ENCODE measurements around the gene TMEM256. TPM values are rescaled to one million over a fixed set of nuclear protein-coding genes. Genes with fewer than 3 reads are reported as not detected.
"Not testable (repeated sequence)": the region's sequence is repeated elsewhere in the genome, so short reads cannot be mapped to it uniquely, and the experiment has no call there.

TMEM256 gene
- polyA plus RNA-seq, 1 donor from 2014 or later = 161 TPM

- H3K9ac ChIP-seq (ENCODE audit: low read length) = no peak overlapping the region
- no peaks in the 10 kb centered on the region for H3K9me3 ChIP-seq (ENCODE audit: low read length)
- H2AFZ ChIP-seq (ENCODE audit: low read depth, low read length) = no peak overlapping the region
- peak overlapping the region; percentile 0 for H3K4me3 ChIP-seq (ENCODE audit: low read length)
- H3K9me2 ChIP-seq (ENCODE audit: insufficient read depth, low read length) = no peaks in the 10 kb centered on the region
- H3F3A ChIP-seq (ENCODE audit: insufficient read depth, low read length, poor library complexity, severe bottlenecking) = no peaks in the 10 kb centered on the region
- H4K20me1 ChIP-seq (ENCODE audit: insufficient read depth) = no peaks in the 10 kb centered on the region
- no peaks in the 10 kb centered on the region for H3K36me3 ChIP-seq (ENCODE audit: insufficient read depth, low read length)
- peak overlapping the region; percentile 17 for H3K27ac ChIP-seq (ENCODE audit: low read length)
- TF ChIP-seq MXI1 (conservative IDR thresholded peaks at IDR 0.05; ENCODE audit: poor library complexity, severe bottlenecking) = no peak
- TF ChIP-seq SMC3 (conservative IDR thresholded peaks at IDR 0.05; ENCODE audit: poor library complexity) = no peak
- no peak for TF ChIP-seq REST (IDR thresholded peaks at IDR 0.05; ENCODE audit: borderline replicate concordance)
- TF ChIP-seq EZH2 (IDR thresholded peaks at IDR 0.05; ENCODE audit: borderline replicate concordance, insufficient read depth, low read length, poor library complexity, severe bottlenecking) = no peak
- no peak for TF ChIP-seq CTCF (IDR thresholded peaks at IDR 0.05; ENCODE audit: poor library complexity, severe bottlenecking)
- no peak for TF ChIP-seq EP300 (conservative IDR thresholded peaks at IDR 0.05; ENCODE audit: poor library complexity, severe bottlenecking)
- TF ChIP-seq RAD21 (conservative IDR thresholded peaks at IDR 0.05) = no peak
- TF ChIP-seq POLR2AphosphoS5 (IDR thresholded peaks at IDR 0.05) = no peak
- no peak for TF ChIP-seq TAF1 (IDR thresholded peaks at IDR 0.05; ENCODE audit: low read depth)
- no peaks in the 10 kb centered on the region for H3K27me3 ChIP-seq (ENCODE audit: insufficient read depth, low read depth, low read length)
- H3K4me2 ChIP-seq (ENCODE audit: low read length) = no peak overlapping the region
- H3K79me2 ChIP-seq (replicated peaks; ENCODE audit: insufficient read depth, low read length) = no peaks in the 10 kb centered on the region
These were observed 35.8 kb downstream of the TMEM256 start for GRCh38 chr17:7367918-7368598.

GRCh38 chr17:7367083-7367482 lies 36.8 kb downstream of the TMEM256 start:
- Histone ChIP-seq H3K4me3 (ENCODE audit: low read length) (no peak overlapping the region), H3K27ac (ENCODE audit: low read length) (no peak overlapping the region), H3K36me3 (ENCODE audit: insufficient read depth, low read length) (no peaks in the 10 kb centered on the region), H3F3A (ENCODE audit: insufficient read depth, low read length, poor library complexity, severe bottlenecking) (no peaks in the 10 kb centered on the region), H4K20me1 (ENCODE audit: insufficient read depth) (no peaks in the 10 kb centered on the region), H3K9ac (ENCODE audit: low read length) (no peak overlapping the region), H3K79me2 (replicated peaks; ENCODE audit: insufficient read depth, low read length) (no peaks in the 10 kb centered on the region), H2AFZ (ENCODE audit: low read depth, low read length) (no peak overlapping the region), H3K9me3 (ENCODE audit: low read length) (no peaks in the 10 kb centered on the region), H3K27me3 (ENCODE audit: insufficient read depth, low read depth, low read length) (no peaks in the 10 kb centered on the region), H3K9me2 (ENCODE audit: insufficient read depth, low read length) (no peaks in the 10 kb centered on the region), H3K4me2 (ENCODE audit: low read length) (no peak overlapping the region)
- TF ChIP-seq MXI1 (conservative IDR thresholded peaks at IDR 0.05; ENCODE audit: poor library complexity, severe bottlenecking) (no peak), POLR2AphosphoS5 (IDR thresholded peaks at IDR 0.05) (no peak), RAD21 (conservative IDR thresholded peaks at IDR 0.05) (no peak), REST (IDR thresholded peaks at IDR 0.05; ENCODE audit: borderline replicate concordance) (no peak), CTCF (IDR thresholded peaks at IDR 0.05; ENCODE audit: poor library complexity, severe bottlenecking) (no peak), SMC3 (conservative IDR thresholded peaks at IDR 0.05; ENCODE audit: poor library complexity) (no peak), EP300 (conservative IDR thresholded peaks at IDR 0.05; ENCODE audit: poor library complexity, severe bottlenecking) (no peak), TAF1 (IDR thresholded peaks at IDR 0.05; ENCODE audit: low read depth) (no peak), EZH2 (IDR thresholded peaks at IDR 0.05; ENCODE audit: borderline replicate concordance, insufficient read depth, low read length, poor library complexity, severe bottlenecking) (no peak)

- H3K4me2 ChIP-seq (ENCODE audit: low read length); H2AFZ ChIP-seq (ENCODE audit: low read depth, low read length); H3K27me3 ChIP-seq (ENCODE audit: insufficient read depth, low read depth, low read length); H3K36me3 ChIP-seq (ENCODE audit: insufficient read depth, low read length); H3K27ac ChIP-seq (ENCODE audit: low read length); H3K4me3 ChIP-seq (ENCODE audit: low read length); H3K9ac ChIP-seq (ENCODE audit: low read length); H3K79me2 ChIP-seq (replicated peaks; ENCODE audit: insufficient read depth, low read length); H3K9me3 ChIP-seq (ENCODE audit: low read length); H4K20me1 ChIP-seq (ENCODE audit: insufficient read depth); H3K9me2 ChIP-seq (ENCODE audit: insufficient read depth, low read length); H3F3A ChIP-seq (ENCODE audit: insufficient read depth, low read length, poor library complexity, severe bottlenecking): not testable (repeated sequence)
These were observed 37.9 kb downstream of the TMEM256 start for GRCh38 chr17:7365963-7366362.
